Endothelial cell of umbilical vein (primary cell): ENCODE results near the gene CPEB2. TPM values are rescaled to one million over a fixed set of nuclear protein-coding genes. Genes with fewer than 3 reads are reported as not detected.

Experiments
- BruUV-seq: library from RNA; stranded (reverse); fragments of 400-500 nt; replicated peaks from 2 replicates; lab custom pipeline; 2021; lab: Mats Ljungman, UMichigan
- CTCF ChIA-PET: fragments of 300-600, 350-600 bp; sonication (Branson Sonifier 250); formaldehyde crosslinking; loops from one replicate; lab custom pipeline; 2021; ENCODE audit warnings: antibody characterized with exemption, inconsistent platforms; lab: Charles Lee
- POLR2A ChIA-PET: fragments of 300-600, 350-600 bp; sonication (Branson Sonifier 250); formaldehyde crosslinking; loops from one replicate; lab custom pipeline; 2021; ENCODE audit warnings: antibody characterized with exemption, inconsistent platforms; lab: Charles Lee
- DNase-seq: peaks from one replicate; pipeline ENCODE4 v3.0.0-alpha.2; 2011; ENCODE audit warnings: low read depth, low spot score
- FAIRE-seq: peaks from 2 replicates; lab custom pipeline; 2011; peaks lifted over from hg19 to GRCh38; lab: Jason Lieb, UNC
- H2AFZ ChIP-seq: 2 replicates; pipeline ENCODE4 v1.6.0; 2012; ENCODE audit warnings: low read depth, low read length, control low read depth, inconsistent platforms
- H3K27ac ChIP-seq: 2 replicates; pipeline ENCODE4 v1.5.1; 2011; ENCODE audit warnings: low read depth, mild to moderate bottlenecking, control low read depth, low read length, moderate library complexity; ENCODE audit not compliant: insufficient read depth
- H3K27me3 ChIP-seq, 2 experiments: 2 replicates each; pipeline versions ENCODE4 v1.6.0 to v1.6.1; 2011; ENCODE audit warnings: low read length in 2 of 2, mixed read lengths in 1 of 2; ENCODE audit not compliant: control insufficient read depth in 2 of 2, insufficient read depth in 2 of 2
- H3K36me3 ChIP-seq, 2 experiments: 2 replicates in 1 of 2; 3 replicates in 1 of 2; pipeline ENCODE4 v1.5.1; 2011; ENCODE audit warnings: low read length in 2 of 2, mild to moderate bottlenecking in 1 of 2, moderate library complexity in 1 of 2; ENCODE audit not compliant: control insufficient read depth in 2 of 2, insufficient read depth in 2 of 2; ENCODE audit errors: extremely low read depth in 1 of 2
- H3K4me1 ChIP-seq: 3 replicates; pipeline ENCODE4 v1.5.1; 2011; ENCODE audit warnings: mild to moderate bottlenecking, low read length; ENCODE audit not compliant: control insufficient read depth, insufficient read depth; ENCODE audit errors: extremely low read depth
- H3K4me2 ChIP-seq: 2 replicates; pipeline ENCODE4 v1.6.1; 2011; ENCODE audit warnings: low read length, control low read depth, mixed read lengths; ENCODE audit not compliant: insufficient read depth
- H3K4me3 ChIP-seq, 3 experiments: fragments of 200-600 bp in 1 of 3; sonication (generic), shearing (Covaris generic) in 1 of 3; replicated peaks in 1 of 3; 2 replicates each; pipeline ENCODE4 v1.5.1; 2011 to 2016; ENCODE audit warnings: control low read depth in 3 of 3, low read length in 3 of 3, mild to moderate bottlenecking in 2 of 3, inconsistent platforms in 1 of 3, low read depth in 1 of 3, moderate library complexity in 1 of 3; ENCODE audit not compliant: insufficient read depth in 1 of 3
- H3K79me2 ChIP-seq: 2 replicates; pipeline ENCODE4 v1.6.0; 2012; ENCODE audit warnings: low read length, inconsistent platforms; ENCODE audit not compliant: control insufficient read depth, insufficient read depth
- H3K9ac ChIP-seq: replicated peaks from 2 replicates; pipeline ENCODE3; 2011; ENCODE audit warnings: low read length, control low read depth; ENCODE audit not compliant: insufficient read depth; ENCODE audit errors: extremely low read depth
- H3K9me1 ChIP-seq: replicated peaks from 3 replicates; pipeline ENCODE4 v1.6.0; 2011; ENCODE audit warnings: mild to moderate bottlenecking, low read length; ENCODE audit not compliant: control insufficient read depth, insufficient read depth; ENCODE audit errors: extremely low read depth
- H3K9me3 ChIP-seq: replicated peaks from 2 replicates; pipeline ENCODE4 v1.5.1; 2012; ENCODE audit warnings: low read length, inconsistent platforms; ENCODE audit not compliant: control insufficient read depth, insufficient read depth
- H4K20me1 ChIP-seq: replicated peaks from 2 replicates; pipeline ENCODE3; 2011; ENCODE audit warnings: mild to moderate bottlenecking, low read length; ENCODE audit not compliant: control insufficient read depth, insufficient read depth; ENCODE audit errors: extremely low read depth
- CTCF ChIP-seq, 2 donors: IDR thresholded peaks; 1 replicate in 1 of 2; 2 replicates in 1 of 2; pipeline ENCODE4 v1.5.1; 2011; ENCODE audit warnings: low read length in 2 of 2, mild to moderate bottlenecking in 2 of 2, moderate library complexity in 2 of 2, control low read depth in 1 of 2, inconsistent platforms in 1 of 2, low read depth in 1 of 2; ENCODE audit not compliant: insufficient read depth in 1 of 2; ENCODE audit errors: extremely low read depth in 1 of 2
- EZH2 ChIP-seq: IDR thresholded peaks from 2 replicates; pipeline ENCODE4 v1.6.1; 2012; ENCODE audit warnings: borderline replicate concordance, low read depth, mild to moderate bottlenecking, moderate library complexity, low read length, inconsistent platforms; ENCODE audit not compliant: severe bottlenecking
- FOS ChIP-seq: IDR thresholded peaks from 2 replicates; pipeline ENCODE4 v1.6.1; 2011; ENCODE audit warnings: mild to moderate bottlenecking, low read length, moderate library complexity, borderline replicate concordance; ENCODE audit not compliant: insufficient read depth
- MAX ChIP-seq: IDR thresholded peaks from 2 replicates; pipeline ENCODE4 v1.6.1; 2011; ENCODE audit not compliant: insufficient read depth, insufficient read length
- MYC ChIP-seq: IDR thresholded peaks from one replicate; pipeline ENCODE4 v1.6.1; 2011; ENCODE audit warnings: mild to moderate bottlenecking, low read depth, low read length
- dilution Hi-C: fragments of 300-500 bp; cut with MboI; formaldehyde crosslinking; loops from one replicate; pipeline ENCODE4 v1.15.0; 2019; ENCODE audit warnings: low sequenced_read_pairs; ENCODE audit not compliant: extremely low pct_ligation_motif_present
- intact Hi-C: fragments of 100-400 bp; cut with micrococcal nuclease; formaldehyde crosslinking; loops from one replicate; pipeline ENCODE4 v1.10.0; 2022
- polyA plus RNA-seq, 4 experiments: library from polyadenylated mRNA; depleted of rRNA in 3 of 4; stranded (reverse) in 3 of 4; unstranded in 1 of 4; fragments of >200 nt; gene quantifications; 2 replicates each; pipeline versions ENCODE4 v1.2.1 to v1.2.3, GENCODE V29; 2011 to 2012; ENCODE audit warnings: missing spikeins in 1 of 4
- total RNA-seq: library from RNA; stranded (reverse); gene quantifications from 2 replicates; pipeline ENCODE4 v1.2.3, GENCODE V29; 2021

The CPEB2 gene
- total and polyA plus RNA-seq, 2 donors (not counting 3 experiments of a cell fraction or from before 2014, with no cell fraction given), result 2.8 to 11.7 TPM

- DNase-seq, result no peak
- no TSS peak for BruUV-seq
- Histone ChIP-seq H3K4me3 (no peak overlapping the region), H2AFZ (no peak overlapping the region), H3K79me2 (no peaks in the 10 kb centered on the region), H3K4me1 (no peaks in the 10 kb centered on the region), H3K9me1 (no peaks in the 10 kb centered on the region), H4K20me1 (no peaks in the 10 kb centered on the region), H3K4me2 (no peak overlapping the region), H3K27me3 (no peaks in the 10 kb centered on the region), H3K9ac (no peak overlapping the region), H3K36me3 (no peaks in the 10 kb centered on the region), H3K9me3 (no peaks in the 10 kb centered on the region), H3K27ac (no peak overlapping the region)
- ChIA-PET POLR2A (no interaction called here), CTCF (no interaction called here)
- dilution Hi-C loops, result no loop called here
- intact Hi-C loops, result no loop called here
- FAIRE-seq, result no peak
- TF ChIP-seq CTCF (IDR thresholded peaks at IDR 0.05; ENCODE audit: extremely low read depth in 1 of 2, insufficient read depth in 1 of 2, low read depth in 1 of 2, low read length in 2 of 2) (no peak), EZH2 (no peak)
Measured at GRCh38 chr4:14987054-14987453, 15.2 kb upstream of the CPEB2 start.

GRCh38 chr4:14990484-14990883 lies 11.8 kb upstream of the CPEB2 start:
- ChIA-PET CTCF (no interaction called here), POLR2A (no interaction called here)
- no peak for FAIRE-seq
- H3K79me2 ChIP-seq, result no peaks in the 10 kb centered on the region
- no peak for DNase-seq
- H3K4me1 ChIP-seq, result no peaks in the 10 kb centered on the region
- no peak overlapping the region for H3K27ac ChIP-seq
- H3K27me3 ChIP-seq, result peaks cover 0 to 3% of the 10 kb centered on the region in 2 experiments
- no TSS peak for BruUV-seq
- dilution Hi-C loops, result no loop called here
- H3K9me1 ChIP-seq, result no peaks in the 10 kb centered on the region
- no peak overlapping the region for H3K9ac ChIP-seq
- H4K20me1 ChIP-seq, result no peaks in the 10 kb centered on the region
- H3K4me3 ChIP-seq, result no peak overlapping the region
- TF ChIP-seq CTCF (IDR thresholded peaks at IDR 0.05; ENCODE audit: extremely low read depth in 1 of 2, insufficient read depth in 1 of 2, low read depth in 1 of 2, low read length in 2 of 2) (no peak), FOS (no peak), MAX (no peak), EZH2 (no peak), MYC (no peak)
- no peak overlapping the region for H3K4me2 ChIP-seq
- H3K36me3 ChIP-seq, result no peaks in the 10 kb centered on the region
- intact Hi-C loops, result no loop called here
- no peak overlapping the region for H2AFZ ChIP-seq
- no peaks in the 10 kb centered on the region for H3K9me3 ChIP-seq
